ENCODE results near the gene ADD3. TPM values are rescaled to one million over a fixed set of nuclear protein-coding genes. Genes with fewer than 3 reads are reported as not detected.

The ADD3 gene
- total RNA-seq, 2 donors from 2014 or later = 183 to 241 TPM

DNA sequence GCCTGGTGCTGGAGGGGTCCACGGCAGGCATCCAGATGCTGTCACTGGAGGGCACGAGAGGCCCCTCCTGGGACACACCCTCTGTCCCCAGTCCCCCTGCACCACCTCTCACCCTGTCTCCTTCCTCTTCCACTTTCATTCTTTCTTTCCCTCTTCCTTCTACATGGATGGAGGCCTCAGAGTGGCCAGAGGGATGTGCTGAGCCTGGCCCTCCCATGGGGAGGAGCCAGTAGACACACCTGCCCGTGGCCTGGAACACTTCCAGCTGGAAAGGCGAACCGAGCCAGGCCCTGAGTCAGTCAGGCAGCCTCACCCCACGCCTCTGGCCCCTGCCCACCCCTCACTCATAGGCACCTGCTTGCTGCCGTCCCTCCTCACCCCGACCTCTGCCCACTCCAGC is 143.7 kb downstream of the ADD3 start:
- Histone ChIP-seq H3K9me3 (ENCODE audit: control insufficient read depth, low read length) (no peaks in the 10 kb centered on the region), H3K27ac (ENCODE audit: low read depth, low read length) (peak overlapping the region; percentile 53), H3K4me3 (ENCODE audit: low read length) (no peak overlapping the region), H3K27me3 (ENCODE audit: control insufficient read depth, insufficient read depth, low read length, poor library complexity, severe bottlenecking) (no peaks in the 10 kb centered on the region), H3K9ac (ENCODE audit: extremely low read depth, low read length, poor library complexity, severe bottlenecking) (no peak overlapping the region), H3K36me3 (ENCODE audit: control insufficient read depth, insufficient read depth, low read length) (no peaks in the 10 kb centered on the region), H3K4me1 (ENCODE audit: control insufficient read depth, insufficient read depth, low read length) (peaks cover 4% of the 10 kb centered on the region)
- Mint-ChIP-seq H3K27me3 (ENCODE audit: insufficient read depth) (peaks cover 37% of the 10 kb centered on the region), H3K4me3 (no peak overlapping the region), H3K4me1 (peaks cover 20% of the 10 kb centered on the region), H3K9me3 (no peaks in the 10 kb centered on the region), H3K36me3 (ENCODE audit: low read depth) (no peaks in the 10 kb centered on the region), H3K27ac (no peak overlapping the region)
- DNase-seq = peak; percentile 57
- TF ChIP-seq, protein P1, sequence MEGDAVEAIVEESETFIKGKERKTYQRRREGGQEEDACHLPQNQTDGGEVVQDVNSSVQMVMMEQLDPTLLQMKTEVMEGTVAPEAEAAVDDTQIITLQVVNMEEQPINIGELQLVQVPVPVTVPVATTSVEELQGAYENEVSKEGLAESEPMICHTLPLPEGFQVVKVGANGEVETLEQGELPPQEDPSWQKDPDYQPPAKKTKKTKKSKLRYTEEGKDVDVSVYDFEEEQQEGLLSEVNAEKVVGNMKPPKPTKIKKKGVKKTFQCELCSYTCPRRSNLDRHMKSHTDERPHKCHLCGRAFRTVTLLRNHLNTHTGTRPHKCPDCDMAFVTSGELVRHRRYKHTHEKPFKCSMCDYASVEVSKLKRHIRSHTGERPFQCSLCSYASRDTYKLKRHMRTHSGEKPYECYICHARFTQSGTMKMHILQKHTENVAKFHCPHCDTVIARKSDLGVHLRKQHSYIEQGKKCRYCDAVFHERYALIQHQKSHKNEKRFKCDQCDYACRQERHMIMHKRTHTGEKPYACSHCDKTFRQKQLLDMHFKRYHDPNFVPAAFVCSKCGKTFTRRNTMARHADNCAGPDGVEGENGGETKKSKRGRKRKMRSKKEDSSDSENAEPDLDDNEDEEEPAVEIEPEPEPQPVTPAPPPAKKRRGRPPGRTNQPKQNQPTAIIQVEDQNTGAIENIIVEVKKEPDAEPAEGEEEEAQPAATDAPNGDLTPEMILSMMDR (conservative IDR thresholded peaks at IDR 0.05) = no peak
- WGBS, 2 experiments (ENCODE audit: insufficient coverage in 1 of 2, insufficient read length in 1 of 2) = 95% methylated on average over 8 of the region's 8 CpGs; no CpG with 5 or more reads in 1 of the 2 experiments

DNA sequence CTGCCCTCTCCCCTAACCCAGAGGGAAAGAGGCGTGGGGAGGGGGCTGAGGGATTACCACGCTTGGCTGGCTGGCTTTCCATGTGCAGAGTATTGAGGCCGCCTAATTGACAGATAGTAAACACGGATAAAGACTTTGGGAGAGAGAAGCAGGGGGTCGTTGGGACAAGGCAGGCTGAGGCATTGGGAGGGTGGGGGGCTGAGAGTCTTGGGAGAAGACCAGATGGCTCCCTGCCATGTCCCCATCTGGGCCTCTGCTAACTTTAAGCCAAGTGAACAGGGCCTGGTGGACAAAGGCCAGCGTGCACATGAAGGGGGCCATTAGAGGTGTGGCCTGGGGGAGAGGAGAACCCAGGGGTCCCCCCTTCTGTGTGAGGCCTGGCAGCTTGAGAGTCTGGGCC is 144.2 kb downstream of the ADD3 start:
- no peak overlapping the region for H3K27ac Mint-ChIP-seq

DNA sequence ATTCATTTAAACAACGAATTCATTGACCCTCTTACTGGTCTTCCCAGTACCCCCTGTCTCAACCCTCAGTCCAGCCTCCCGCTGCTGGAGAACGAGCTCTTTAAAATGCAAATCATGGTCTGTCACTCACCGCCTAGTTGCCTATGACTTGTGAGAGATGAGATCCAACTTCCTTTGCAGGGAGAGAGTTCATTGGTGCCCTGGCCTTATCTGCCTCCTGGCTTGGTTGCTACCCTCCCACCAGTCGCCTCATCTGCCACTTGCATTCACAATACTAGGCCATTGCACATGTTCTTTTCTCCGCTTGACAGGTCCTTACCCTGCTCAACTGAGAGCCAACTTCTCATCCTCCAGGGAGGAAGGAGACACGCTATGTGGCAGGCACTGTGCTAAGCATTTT is 145.6 kb downstream of the ADD3 start:
- Mint-ChIP-seq H3K27me3 (ENCODE audit: insufficient read depth) (peaks cover 48% of the 10 kb centered on the region), H3K27ac (no peak overlapping the region), H3K4me3 (no peak overlapping the region), H3K9me3 (no peaks in the 10 kb centered on the region), H3K36me3 (ENCODE audit: low read depth) (no peaks in the 10 kb centered on the region), H3K4me1 (peaks cover 23% of the 10 kb centered on the region)
- Histone ChIP-seq H3K27ac (ENCODE audit: low read depth, low read length) (no peak overlapping the region), H3K9ac (ENCODE audit: extremely low read depth, low read length, poor library complexity, severe bottlenecking) (no peak overlapping the region), H3K4me1 (ENCODE audit: control insufficient read depth, insufficient read depth, low read length) (peaks cover 4% of the 10 kb centered on the region), H3K27me3 (ENCODE audit: control insufficient read depth, insufficient read depth, low read length, poor library complexity, severe bottlenecking) (peaks cover 8% of the 10 kb centered on the region), H3K4me3 (ENCODE audit: low read length) (no peak overlapping the region), H3K36me3 (ENCODE audit: control insufficient read depth, insufficient read depth, low read length) (no peaks in the 10 kb centered on the region), H3K9me3 (ENCODE audit: control insufficient read depth, low read length) (no peaks in the 10 kb centered on the region)
- 67 to 78% methylated on average over 6 to 7 of the region's 7 CpGs for WGBS, 2 experiments (ENCODE audit: insufficient coverage in 1 of 2, insufficient read length in 1 of 2)
- DNase-seq = peak; percentile 64
- TF ChIP-seq, protein P1 (conservative IDR thresholded peaks at IDR 0.05) = no peak

More for the DNA sequence above, 144.2 kb downstream of the ADD3 start:
- Histone ChIP-seq H3K9ac (ENCODE audit: extremely low read depth, low read length, poor library complexity, severe bottlenecking) (no peak overlapping the region), H3K36me3 (ENCODE audit: control insufficient read depth, insufficient read depth, low read length) (no peaks in the 10 kb centered on the region), H3K27ac (ENCODE audit: low read depth, low read length) (peak overlapping the region; percentile 53), H3K27me3 (ENCODE audit: control insufficient read depth, insufficient read depth, low read length, poor library complexity, severe bottlenecking) (no peaks in the 10 kb centered on the region), H3K4me3 (ENCODE audit: low read length) (no peak overlapping the region), H3K4me1 (ENCODE audit: control insufficient read depth, insufficient read depth, low read length) (peaks cover 4% of the 10 kb centered on the region), H3K9me3 (ENCODE audit: control insufficient read depth, low read length) (no peaks in the 10 kb centered on the region)
- Mint-ChIP-seq H3K4me1 (peaks cover 20% of the 10 kb centered on the region), H3K36me3 (ENCODE audit: low read depth) (no peaks in the 10 kb centered on the region), H3K27me3 (ENCODE audit: insufficient read depth) (peaks cover 42% of the 10 kb centered on the region), H3K4me3 (no peak overlapping the region), H3K9me3 (no peaks in the 10 kb centered on the region)
- 81 to 82% methylated on average over 3 to 6 of the region's 6 CpGs for WGBS, 2 experiments (ENCODE audit: insufficient coverage in 1 of 2, insufficient read length in 1 of 2)
- TF ChIP-seq, protein P1 (conservative IDR thresholded peaks at IDR 0.05) = no peak
- DNase-seq = peak; percentile 44
